Loucy (cell line): ENCODE results near the gene PRSS38.

ENCODE experiments used
- H2AFZ ChIP-seq: fragments of 200-600 bp; sonication (generic); 2 replicates; pipeline ENCODE4 v1.6.0; 2016; ENCODE audit warnings: antibody characterized with exemption, mild to moderate bottlenecking, low read length, moderate library complexity
- H3F3A ChIP-seq: fragments of 200-600 bp; 2 replicates; pipeline ENCODE4 v1.6.0; 2016; ENCODE audit warnings: antibody characterized with exemption, low read depth, mild to moderate bottlenecking
- H3K27me3 ChIP-seq: fragments of 200-600 bp; sonication (generic); 2 replicates; pipeline ENCODE4 v1.6.1; 2014; ENCODE audit warnings: low read length, mild to moderate bottlenecking; ENCODE audit not compliant: insufficient read depth, poor library complexity, severe bottlenecking
- H3K36me3 ChIP-seq: fragments of 200-600 bp; sonication (generic); 2 replicates; pipeline ENCODE4 v1.6.1; 2016; ENCODE audit warnings: low read length; ENCODE audit not compliant: insufficient read depth
- H3K4me1 ChIP-seq: fragments of 200-600 bp; sonication (generic); 2 replicates; pipeline ENCODE4 v1.5.1; 2014; ENCODE audit warnings: low read length, mild to moderate bottlenecking; ENCODE audit not compliant: insufficient read depth, poor library complexity, severe bottlenecking
- H3K4me2 ChIP-seq: fragments of 200-600 bp; sonication (generic); 2 replicates; pipeline ENCODE4 v1.6.0; 2014; ENCODE audit warnings: antibody characterized with exemption, low read length, low read depth, mild to moderate bottlenecking; ENCODE audit not compliant: poor library complexity, severe bottlenecking
- H3K4me3 ChIP-seq: fragments of 200-600 bp; sonication (generic); 2 replicates; pipeline ENCODE4 v1.5.1; 2014; ENCODE audit warnings: low read length, mild to moderate bottlenecking, mixed read lengths; ENCODE audit not compliant: poor library complexity, severe bottlenecking
- H3K79me2 ChIP-seq: fragments of 200-600 bp; sonication (generic); 2 replicates; pipeline ENCODE4 v1.6.1; 2014; ENCODE audit warnings: low read length; ENCODE audit not compliant: insufficient read depth
- H3K9ac ChIP-seq: fragments of 200-600 bp; sonication (generic); 2 replicates; pipeline ENCODE4 v1.6.0; 2014; ENCODE audit warnings: mild to moderate bottlenecking, low read depth, low read length, moderate library complexity; ENCODE audit not compliant: poor library complexity, severe bottlenecking
- H3K9me2 ChIP-seq: fragments of 200-600 bp; sonication (generic); replicated peaks from 2 replicates; pipeline ENCODE4 v1.6.1; 2016; ENCODE audit warnings: low read depth, low read length, mixed read lengths
- H3K9me3 ChIP-seq: fragments of 200-600 bp; sonication (generic); 2 replicates; pipeline ENCODE4 v1.6.1; 2014; ENCODE audit warnings: mild to moderate bottlenecking, antibody characterized with exemption, low read length, low read depth; ENCODE audit not compliant: insufficient read depth
- H4K20me1 ChIP-seq: fragments of 200-600 bp; sonication (generic); 2 replicates; pipeline ENCODE4 v1.6.0; 2014; ENCODE audit warnings: antibody characterized with exemption, low read length, mild to moderate bottlenecking; ENCODE audit not compliant: insufficient read depth, poor library complexity, severe bottlenecking
- CTCF ChIP-seq: fragments of 200-600 bp; sonication (generic); conservative IDR thresholded peaks from 2 replicates; pipeline ENCODE4 v1.5.1; 2014; ENCODE audit warnings: mild to moderate bottlenecking, antibody characterized with exemption, low read length
- EZH2phosphoT487 ChIP-seq: fragments of 200-600 bp; IDR thresholded peaks from 2 replicates; pipeline ENCODE4 v1.6.1; 2018; ENCODE audit warnings: antibody characterized with exemption, mild to moderate bottlenecking, moderate library complexity, borderline replicate concordance

The PRSS38 gene

GRCh38 chr1:227828786-227829185, 13.3 kb downstream of the PRSS38 start:
- TF ChIP-seq EZH2phosphoT487 = no peak
- TF ChIP-seq CTCF = no peak
- no peak overlapping the region for H3K9ac ChIP-seq
- H3K27me3 ChIP-seq = no peaks in the 10 kb centered on the region
- no peaks in the 10 kb centered on the region for H3K4me1 ChIP-seq
- H3K79me2 ChIP-seq = no peaks in the 10 kb centered on the region
- H3F3A ChIP-seq = no peaks in the 10 kb centered on the region
- H4K20me1 ChIP-seq = no peaks in the 10 kb centered on the region
- peaks cover 4% of the 10 kb centered on the region; the same call in 1 of the 2 replicates for H3K9me3 ChIP-seq
- H3K36me3 ChIP-seq = no peaks in the 10 kb centered on the region
- H2AFZ ChIP-seq = no peak overlapping the region
- H3K4me2 ChIP-seq = no peak overlapping the region
- no peaks in the 10 kb centered on the region for H3K9me2 ChIP-seq
- H3K4me3 ChIP-seq = no peak overlapping the region

DNA sequence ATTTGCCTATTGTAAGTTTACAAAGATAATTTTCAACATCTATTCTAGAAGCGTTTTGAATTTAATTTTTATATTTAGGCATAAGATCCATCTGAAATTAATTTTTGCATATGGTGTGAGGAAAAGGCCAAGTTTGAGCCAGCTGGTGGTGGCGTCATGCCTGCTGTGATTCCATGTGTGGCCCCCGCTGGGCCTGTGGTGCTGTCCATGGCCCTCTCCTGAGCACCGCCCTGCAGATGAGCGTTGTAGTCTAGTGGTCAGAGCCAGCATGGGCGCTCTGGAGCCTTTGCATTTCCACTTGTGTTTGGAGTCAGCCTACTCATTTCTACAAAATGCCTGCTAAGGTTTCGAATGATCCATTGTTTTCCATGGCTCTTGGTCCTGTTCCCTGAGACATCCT, 22.7 kb downstream of the PRSS38 start:
- H4K20me1 ChIP-seq = no peaks in the 10 kb centered on the region
- H3K79me2 ChIP-seq = no peaks in the 10 kb centered on the region
- no peaks in the 10 kb centered on the region for H3K36me3 ChIP-seq
- no peak overlapping the region for H3K4me3 ChIP-seq
- no peak overlapping the region for H3K4me2 ChIP-seq
- no peaks in the 10 kb centered on the region for H3K4me1 ChIP-seq
- TF ChIP-seq CTCF (no peak), EZH2phosphoT487 (no peak)
- H3K9me3 ChIP-seq = no peaks in the 10 kb centered on the region
- no peaks in the 10 kb centered on the region for H3K9me2 ChIP-seq
- H3K27me3 ChIP-seq = no peaks in the 10 kb centered on the region
- H2AFZ ChIP-seq = no peak overlapping the region
- no peak overlapping the region for H3K9ac ChIP-seq
- no peaks in the 10 kb centered on the region for H3F3A ChIP-seq

- Histone ChIP-seq H3K9me3 (no peaks in the 10 kb centered on the region; the same call in 1 of the 2 replicates), H3K4me3 (no peak overlapping the region), H3K4me2 (no peak overlapping the region), H4K20me1 (no peaks in the 10 kb centered on the region), H3K4me1 (no peaks in the 10 kb centered on the region), H3K36me3 (no peaks in the 10 kb centered on the region), H3K79me2 (no peaks in the 10 kb centered on the region), H3K9ac (no peak overlapping the region), H2AFZ (no peak overlapping the region), H3F3A (no peaks in the 10 kb centered on the region), H3K9me2 (no peaks in the 10 kb centered on the region), H3K27me3 (no peaks in the 10 kb centered on the region)
- no peak for TF ChIP-seq CTCF
- TF ChIP-seq EZH2phosphoT487 = no peak
These were observed 25.6 kb downstream of the PRSS38 start for GRCh38 chr1:227841096-227841495.
